HEK293 (cell line): Measurements from ENCODE around the gene NXT1.

Source experiments
- CTCF ChIA-PET: fragments of 350-600 bp; formaldehyde crosslinking; extraction: SDS; loops from one replicate; lab custom pipeline; 2021; ENCODE audit warnings: antibody characterized with exemption; lab: Yijun Ruan, JAX
- POLR2A ChIA-PET: fragments of 300-600 bp; formaldehyde crosslinking; extraction: SDS; loops from one replicate; lab custom pipeline; 2020; ENCODE audit warnings: antibody characterized with exemption, inconsistent platforms; lab: Yijun Ruan, JAX
- H3K27ac ChIP-seq: fragments of 200-500 bp; sonication (Bioruptor generic); 2 replicates; pipeline ENCODE4 v1.5.1; 2014; ENCODE audit warnings: low read depth, low read length, control low read depth, inconsistent platforms; ENCODE audit errors: extremely low read depth
- H3K36me3 ChIP-seq, 2 experiments: fragments of 200-500 bp in 1 of 2; sonication (Bioruptor generic) in 1 of 2; 1 replicate in 1 of 2; 2 replicates in 1 of 2; pipeline ENCODE4 v1.5.1; 2014 to 2017; ENCODE audit warnings: inconsistent platforms in 2 of 2, low read length in 2 of 2; ENCODE audit not compliant: control insufficient read depth in 2 of 2, insufficient read depth in 1 of 2
- H3K4me1 ChIP-seq: fragments of 200-500 bp; sonication (Bioruptor generic); 2 replicates; pipeline ENCODE4 v1.5.1; 2014; ENCODE audit warnings: mild to moderate bottlenecking, low read length, inconsistent platforms; ENCODE audit not compliant: control insufficient read depth, insufficient read depth
- H3K4me3 ChIP-seq: 2 replicates; pipeline ENCODE4 v1.5.1; 2011; ENCODE audit warnings: low read depth, mild to moderate bottlenecking, control low read depth, low read length, moderate library complexity
- H3K9me3 ChIP-seq: fragments of 200-500 bp; sonication (Bioruptor generic); 2 replicates; pipeline ENCODE4 v1.5.1; 2014; ENCODE audit warnings: low read depth, low read length, inconsistent platforms; ENCODE audit not compliant: control insufficient read depth, insufficient read depth
- GLIS1 ChIP-seq: fragments of 450-650 bp; formaldehyde crosslinking; IDR thresholded peaks from 2 replicates; pipeline ENCODE4 v1.5.1; 2016; ENCODE audit warnings: missing biosample characterization, missing genetic modification characterization
- MEIS1 ChIP-seq: sonication (generic); formaldehyde crosslinking; IDR thresholded peaks from 2 replicates; pipeline ENCODE4 v1.8.1; 2022; ENCODE audit warnings: missing genetic modification reagents, mild to moderate bottlenecking, borderline replicate concordance
- MZF1 ChIP-seq: fragments of 450-650 bp; formaldehyde crosslinking; IDR thresholded peaks from 2 replicates; pipeline ENCODE4 v1.5.1; 2017; ENCODE audit warnings: missing biosample characterization, missing genetic modification characterization, borderline replicate concordance
- SETDB1 ChIP-seq: IDR thresholded peaks from one replicate; pipeline ENCODE4 v1.6.1; 2017; ENCODE audit warnings: mild to moderate bottlenecking, low read length, moderate library complexity, mixed read lengths; ENCODE audit not compliant: insufficient read length
- ZBTB1 ChIP-seq: fragments of 450-650 bp; formaldehyde crosslinking; IDR thresholded peaks from 2 replicates; pipeline ENCODE4 v1.5.1; 2016; ENCODE audit warnings: missing biosample characterization, missing genetic modification characterization
- ZNF114 ChIP-seq: fragments of 450-650 bp; formaldehyde crosslinking; IDR thresholded peaks from 2 replicates; pipeline ENCODE4 v1.5.0; 2017; ENCODE audit warnings: missing biosample characterization, missing genetic modification characterization
- ZNF132 ChIP-seq: fragments of 450-650 bp; formaldehyde crosslinking; IDR thresholded peaks from 2 replicates; pipeline ENCODE4 v1.5.1; 2017; ENCODE audit warnings: missing biosample characterization, missing genetic modification characterization, borderline replicate concordance
- ZNF221 ChIP-seq: fragments of 450-650 bp; formaldehyde crosslinking; IDR thresholded peaks from 2 replicates; pipeline ENCODE4 v1.5.1; 2017; ENCODE audit warnings: missing biosample characterization, missing genetic modification characterization, borderline replicate concordance
- ZNF391 ChIP-seq: fragments of 450-650 bp; formaldehyde crosslinking; IDR thresholded peaks from 2 replicates; pipeline ENCODE4 v1.5.1; 2016; ENCODE audit warnings: low read depth, missing biosample characterization, missing genetic modification characterization, borderline replicate concordance
- ZNF404 ChIP-seq: fragments of 450-650 bp; formaldehyde crosslinking; IDR thresholded peaks from 2 replicates; pipeline ENCODE4 v1.5.1; 2017; ENCODE audit warnings: missing biosample characterization, missing genetic modification characterization
- ZNF510 ChIP-seq: fragments of 450-650 bp; formaldehyde crosslinking; IDR thresholded peaks from 2 replicates; pipeline ENCODE4 v1.5.1; 2018; ENCODE audit warnings: mild to moderate bottlenecking, missing genetic modification characterization, missing biosample characterization; ENCODE audit not compliant: insufficient replicate concordance
- ZNF571 ChIP-seq: fragments of 450-650 bp; formaldehyde crosslinking; IDR thresholded peaks from 2 replicates; pipeline ENCODE4 v1.5.0; 2017; ENCODE audit warnings: missing biosample characterization, missing genetic modification characterization
- ZNF610 ChIP-seq: fragments of 450-650 bp; formaldehyde crosslinking; IDR thresholded peaks from 2 replicates; pipeline ENCODE4 v1.5.1; 2016; ENCODE audit warnings: missing biosample characterization, missing genetic modification characterization, borderline replicate concordance
- ZNF629 ChIP-seq: fragments of 450-650 bp; formaldehyde crosslinking; IDR thresholded peaks from 2 replicates; pipeline ENCODE4 v1.5.1; 2017; ENCODE audit warnings: missing biosample characterization, missing genetic modification characterization
- ZNF660 ChIP-seq: fragments of 450-650 bp; IDR thresholded peaks from 2 replicates; pipeline ENCODE4 v1.5.1; 2018; ENCODE audit warnings: missing biosample characterization, mild to moderate bottlenecking, missing genetic modification characterization
- ZNF776 ChIP-seq: fragments of 450-650 bp; formaldehyde crosslinking; IDR thresholded peaks from 2 replicates; pipeline ENCODE4 v1.5.0; 2017; ENCODE audit warnings: missing biosample characterization, missing genetic modification characterization, borderline replicate concordance
- ZSCAN16 ChIP-seq: fragments of 450-650 bp; formaldehyde crosslinking; IDR thresholded peaks from 2 replicates; pipeline ENCODE4 v1.5.1; 2016; ENCODE audit warnings: missing biosample characterization, missing genetic modification characterization
- TF ChIP-seq, protein P1 (sequence below): fragments of 450-650 bp; formaldehyde crosslinking; IDR thresholded peaks from 2 replicates; pipeline ENCODE4 v1.5.1; 2016; ENCODE audit warnings: missing biosample characterization, missing genetic modification characterization
- TF ChIP-seq, protein P2 (sequence below): fragments of 450-650 bp; formaldehyde crosslinking; conservative IDR thresholded peaks from 2 replicates; pipeline ENCODE4 v1.5.1; 2016; ENCODE audit warnings: low read depth, missing biosample characterization, missing genetic modification characterization
- TF ChIP-seq, protein P3 (sequence below): fragments of 450-650 bp; formaldehyde crosslinking; IDR thresholded peaks from 2 replicates; pipeline ENCODE4 v1.5.1; 2017; ENCODE audit warnings: missing biosample characterization, missing genetic modification characterization
- TF ChIP-seq, protein P4 (sequence below): fragments of 450-650 bp; formaldehyde crosslinking; IDR thresholded peaks from 2 replicates; pipeline ENCODE4 v1.5.1; 2017; ENCODE audit warnings: missing biosample characterization, missing genetic modification characterization

Gene NXT1

DNA sequence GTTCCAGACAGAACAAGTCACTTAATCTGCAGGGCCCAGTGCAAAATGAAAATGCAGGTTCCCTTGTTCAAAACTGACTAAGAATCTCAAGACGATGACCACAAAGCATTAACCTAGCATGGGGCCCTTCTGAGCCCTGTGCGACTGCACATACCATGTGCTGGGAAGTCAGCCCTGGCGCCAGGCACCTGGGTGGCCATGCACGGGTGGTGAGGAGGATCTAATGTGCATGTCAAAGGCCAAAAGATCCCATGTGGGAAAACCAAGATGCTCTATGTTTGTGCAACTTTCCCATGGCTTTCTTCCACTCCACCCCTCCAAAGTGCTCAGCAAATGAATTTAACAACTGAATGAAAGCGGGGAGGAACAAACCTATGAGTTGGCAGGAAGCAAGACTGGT is 33.5 kb upstream of the NXT1 start:
- no peak overlapping the region for H3K27ac ChIP-seq
- no peaks in the 10 kb centered on the region for H3K4me1 ChIP-seq
- ChIA-PET CTCF (no interaction called here), POLR2A (no interaction called here)
- TF ChIP-seq GLIS1, result no peak
- TF ChIP-seq ZNF629 (tag by site-specific recombination), result no peak
- no peak for TF ChIP-seq ZSCAN16 (tag by site-specific recombination)
- TF ChIP-seq ZNF221 (tag by site-specific recombination), result no peak
- TF ChIP-seq, all 188 proteins: peak for 0
- H3K36me3 ChIP-seq, result no peaks in the 10 kb centered on the region
- no peaks in the 10 kb centered on the region for H3K9me3 ChIP-seq
- no peak overlapping the region for H3K4me3 ChIP-seq

DNA sequence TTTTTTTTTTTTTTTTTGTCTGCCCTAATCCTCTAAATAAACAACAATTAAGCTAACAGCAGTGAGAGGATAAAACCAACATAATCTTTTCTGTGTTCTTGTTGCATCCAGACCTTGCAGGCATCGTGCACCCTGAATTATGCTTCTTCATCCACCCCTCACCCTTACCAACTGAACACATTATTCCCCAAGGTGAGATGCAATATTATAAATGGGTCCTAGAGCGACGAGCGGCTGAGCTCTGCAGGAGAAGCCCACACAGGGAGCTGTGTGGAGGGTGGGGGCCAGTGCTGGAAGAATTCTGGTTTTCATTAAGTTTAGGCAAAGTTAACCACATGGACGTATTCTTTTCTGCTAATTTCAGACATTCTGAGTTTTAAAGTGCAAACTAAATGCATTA is 32.2 kb upstream of the NXT1 start:
- ChIA-PET POLR2A (no interaction called here), CTCF (no interaction called here)
- no peaks in the 10 kb centered on the region for H3K9me3 ChIP-seq
- H3K27ac ChIP-seq, result no peak overlapping the region
- H3K4me1 ChIP-seq, result no peaks in the 10 kb centered on the region
- H3K4me3 ChIP-seq, result no peak overlapping the region
- H3K36me3 ChIP-seq, result no peaks in the 10 kb centered on the region
- TF ChIP-seq ZNF114 (tag by site-specific recombination), result no peak
- TF ChIP-seq GLIS1, result 0 out of 2 replicates have a peak, but pooled peaks have one; percentile 10

DNA sequence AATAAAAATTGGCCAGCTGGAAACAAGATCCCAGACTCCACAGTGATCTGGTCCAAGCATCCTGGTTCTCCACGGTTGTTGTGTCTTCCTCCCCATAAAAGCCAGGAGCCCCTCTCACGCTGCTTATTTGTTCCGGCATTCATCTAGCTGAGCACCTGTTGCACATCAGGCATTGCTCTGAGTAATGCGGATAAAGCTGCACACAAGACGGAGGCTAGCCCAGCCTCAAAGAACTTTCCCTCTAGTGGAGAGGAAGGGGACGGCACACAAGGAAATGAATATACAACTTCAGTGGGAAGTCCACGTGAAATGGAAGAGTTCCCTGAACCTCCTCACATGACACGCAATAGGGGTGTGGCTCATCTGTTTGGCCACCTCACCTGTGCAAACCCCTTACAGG is 30.3 kb upstream of the NXT1 start:
- no peak overlapping the region for H3K27ac ChIP-seq
- H3K4me1 ChIP-seq, result no peaks in the 10 kb centered on the region
- ChIA-PET CTCF (interaction anchor here (1.0 to 2.4 kb wide), 6 partner anchors 13 to 204 kb away, joined by 3 to 9 read pairs (median 4); partner anchors contain the start of gene NXT1), POLR2A (no interaction called here)
- H3K9me3 ChIP-seq, result no peaks in the 10 kb centered on the region
- H3K4me3 ChIP-seq, result no peak overlapping the region
- H3K36me3 ChIP-seq, result no peaks in the 10 kb centered on the region
- TF ChIP-seq, protein P1, sequence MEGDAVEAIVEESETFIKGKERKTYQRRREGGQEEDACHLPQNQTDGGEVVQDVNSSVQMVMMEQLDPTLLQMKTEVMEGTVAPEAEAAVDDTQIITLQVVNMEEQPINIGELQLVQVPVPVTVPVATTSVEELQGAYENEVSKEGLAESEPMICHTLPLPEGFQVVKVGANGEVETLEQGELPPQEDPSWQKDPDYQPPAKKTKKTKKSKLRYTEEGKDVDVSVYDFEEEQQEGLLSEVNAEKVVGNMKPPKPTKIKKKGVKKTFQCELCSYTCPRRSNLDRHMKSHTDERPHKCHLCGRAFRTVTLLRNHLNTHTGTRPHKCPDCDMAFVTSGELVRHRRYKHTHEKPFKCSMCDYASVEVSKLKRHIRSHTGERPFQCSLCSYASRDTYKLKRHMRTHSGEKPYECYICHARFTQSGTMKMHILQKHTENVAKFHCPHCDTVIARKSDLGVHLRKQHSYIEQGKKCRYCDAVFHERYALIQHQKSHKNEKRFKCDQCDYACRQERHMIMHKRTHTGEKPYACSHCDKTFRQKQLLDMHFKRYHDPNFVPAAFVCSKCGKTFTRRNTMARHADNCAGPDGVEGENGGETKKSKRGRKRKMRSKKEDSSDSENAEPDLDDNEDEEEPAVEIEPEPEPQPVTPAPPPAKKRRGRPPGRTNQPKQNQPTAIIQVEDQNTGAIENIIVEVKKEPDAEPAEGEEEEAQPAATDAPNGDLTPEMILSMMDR, result peak; percentile 25; the same call in 1 of the 2 replicates
- TF ChIP-seq MZF1 (tag by site-specific recombination) (no peak), ZBTB1 (tag by site-specific recombination) (no peak), MEIS1 (CRISPR knock-in tag) (no peak), ZNF660 (tag by site-specific recombination) (no peak), SETDB1 (no peak), ZNF776 (tag by site-specific recombination) (no peak), ZNF610 (no peak), ZNF132 (tag by site-specific recombination) (no peak), ZNF391 (no peak), ZNF404 (tag by site-specific recombination) (no peak), ZNF571 (no peak), ZNF510 (no peak)
- TF ChIP-seq, protein P2, sequence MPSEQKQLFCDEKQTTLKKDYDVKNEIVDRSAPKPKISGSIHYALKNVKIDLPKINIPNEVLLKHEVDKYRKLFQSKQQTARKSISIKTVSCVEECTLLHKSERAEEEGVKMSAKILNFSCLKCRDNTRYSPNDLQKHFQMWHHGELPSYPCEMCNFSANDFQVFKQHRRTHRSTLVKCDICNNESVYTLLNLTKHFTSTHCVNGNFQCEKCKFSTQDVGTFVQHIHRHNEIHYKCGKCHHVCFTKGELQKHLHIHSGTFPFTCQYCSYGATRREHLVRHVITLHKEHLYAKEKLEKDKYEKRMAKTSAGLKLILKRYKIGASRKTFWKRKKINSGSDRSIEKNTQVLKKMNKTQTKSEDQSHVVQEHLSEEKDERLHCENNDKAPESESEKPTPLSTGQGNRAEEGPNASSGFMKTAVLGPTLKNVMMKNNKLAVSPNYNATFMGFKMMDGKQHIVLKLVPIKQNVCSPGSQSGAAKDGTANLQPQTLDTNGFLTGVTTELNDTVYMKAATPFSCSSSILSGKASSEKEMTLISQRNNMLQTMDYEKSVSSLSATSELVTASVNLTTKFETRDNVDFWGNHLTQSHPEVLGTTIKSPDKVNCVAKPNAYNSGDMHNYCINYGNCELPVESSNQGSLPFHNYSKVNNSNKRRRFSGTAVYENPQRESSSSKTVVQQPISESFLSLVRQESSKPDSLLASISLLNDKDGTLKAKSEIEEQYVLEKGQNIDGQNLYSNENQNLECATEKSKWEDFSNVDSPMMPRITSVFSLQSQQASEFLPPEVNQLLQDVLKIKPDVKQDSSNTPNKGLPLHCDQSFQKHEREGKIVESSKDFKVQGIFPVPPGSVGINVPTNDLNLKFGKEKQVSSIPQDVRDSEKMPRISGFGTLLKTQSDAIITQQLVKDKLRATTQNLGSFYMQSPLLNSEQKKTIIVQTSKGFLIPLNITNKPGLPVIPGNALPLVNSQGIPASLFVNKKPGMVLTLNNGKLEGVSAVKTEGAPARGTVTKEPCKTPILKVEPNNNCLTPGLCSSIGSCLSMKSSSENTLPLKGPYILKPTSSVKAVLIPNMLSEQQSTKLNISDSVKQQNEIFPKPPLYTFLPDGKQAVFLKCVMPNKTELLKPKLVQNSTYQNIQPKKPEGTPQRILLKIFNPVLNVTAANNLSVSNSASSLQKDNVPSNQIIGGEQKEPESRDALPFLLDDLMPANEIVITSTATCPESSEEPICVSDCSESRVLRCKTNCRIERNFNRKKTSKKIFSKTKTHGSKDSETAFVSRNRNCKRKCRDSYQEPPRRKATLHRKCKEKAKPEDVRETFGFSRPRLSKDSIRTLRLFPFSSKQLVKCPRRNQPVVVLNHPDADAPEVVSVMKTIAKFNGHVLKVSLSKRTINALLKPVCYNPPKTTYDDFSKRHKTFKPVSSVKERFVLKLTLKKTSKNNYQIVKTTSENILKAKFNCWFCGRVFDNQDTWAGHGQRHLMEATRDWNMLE (tag by site-specific recombination), result no peak
- TF ChIP-seq, protein P3, sequence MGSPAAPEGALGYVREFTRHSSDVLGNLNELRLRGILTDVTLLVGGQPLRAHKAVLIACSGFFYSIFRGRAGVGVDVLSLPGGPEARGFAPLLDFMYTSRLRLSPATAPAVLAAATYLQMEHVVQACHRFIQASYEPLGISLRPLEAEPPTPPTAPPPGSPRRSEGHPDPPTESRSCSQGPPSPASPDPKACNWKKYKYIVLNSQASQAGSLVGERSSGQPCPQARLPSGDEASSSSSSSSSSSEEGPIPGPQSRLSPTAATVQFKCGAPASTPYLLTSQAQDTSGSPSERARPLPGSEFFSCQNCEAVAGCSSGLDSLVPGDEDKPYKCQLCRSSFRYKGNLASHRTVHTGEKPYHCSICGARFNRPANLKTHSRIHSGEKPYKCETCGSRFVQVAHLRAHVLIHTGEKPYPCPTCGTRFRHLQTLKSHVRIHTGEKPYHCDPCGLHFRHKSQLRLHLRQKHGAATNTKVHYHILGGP (tag by site-specific recombination), result no peak
- TF ChIP-seq, protein P4, sequence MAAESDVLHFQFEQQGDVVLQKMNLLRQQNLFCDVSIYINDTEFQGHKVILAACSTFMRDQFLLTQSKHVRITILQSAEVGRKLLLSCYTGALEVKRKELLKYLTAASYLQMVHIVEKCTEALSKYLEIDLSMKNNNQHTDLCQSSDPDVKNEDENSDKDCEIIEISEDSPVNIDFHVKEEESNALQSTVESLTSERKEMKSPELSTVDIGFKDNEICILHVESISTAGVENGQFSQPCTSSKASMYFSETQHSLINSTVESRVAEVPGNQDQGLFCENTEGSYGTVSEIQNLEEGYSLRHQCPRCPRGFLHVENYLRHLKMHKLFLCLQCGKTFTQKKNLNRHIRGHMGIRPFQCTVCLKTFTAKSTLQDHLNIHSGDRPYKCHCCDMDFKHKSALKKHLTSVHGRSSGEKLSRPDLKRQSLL (tag by site-specific recombination), result no peak
